Measurements from ENCODE around the gene ZMYM2. TPM values are rescaled to one million over a fixed set of nuclear protein-coding genes. Genes with fewer than 3 reads are reported as not detected.
A peak's percentile ranks its signal among the peaks of the same experiment; 100 is the strongest.

ZMYM2 gene
- total RNA-seq, 2 experiments from 2014 or later, result 52.7 to 58.5 TPM

DNA sequence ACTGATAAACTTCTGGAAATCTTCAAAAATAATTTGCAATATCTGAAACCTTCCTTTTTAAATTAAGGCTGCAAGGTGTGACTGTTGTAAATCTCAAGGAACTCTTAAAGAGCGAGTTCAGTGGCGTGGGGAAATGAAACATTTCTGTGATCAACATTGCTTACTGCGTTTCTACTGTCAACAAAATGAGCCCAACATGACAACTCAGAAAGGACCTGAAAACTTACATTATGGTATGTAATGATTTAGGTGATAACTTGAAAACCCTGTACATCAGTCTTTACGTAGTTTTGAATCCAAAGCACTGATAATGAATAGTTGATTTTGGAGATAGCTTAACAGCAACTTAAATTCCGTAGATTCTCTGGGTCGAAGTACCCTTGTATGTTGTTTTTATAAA, 92.8 kb downstream of the ZMYM2 start:
- no peak overlapping the region for H3K27ac Mint-ChIP-seq
- peaks cover 23% of the 10 kb centered on the region for H3K36me3 Mint-ChIP-seq

DNA sequence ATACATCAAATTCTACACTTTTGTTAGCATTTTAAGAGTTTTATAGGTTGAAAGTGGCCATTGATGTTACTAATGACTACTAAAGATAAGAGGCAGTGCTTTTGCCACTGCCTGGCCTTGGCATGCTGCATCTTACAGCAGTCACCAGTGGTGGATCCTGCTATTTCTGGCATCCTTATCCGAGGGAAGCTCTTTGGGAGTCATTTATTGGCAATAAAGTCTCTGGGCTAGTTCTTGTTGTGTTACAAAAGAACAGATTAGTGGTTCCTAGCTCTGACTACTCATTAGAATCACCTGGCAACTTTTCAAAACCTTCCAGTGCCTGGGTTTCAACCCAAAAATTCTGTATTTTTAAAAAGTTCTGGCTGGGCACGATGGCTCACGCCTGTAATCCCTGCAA, 94.5 kb downstream of the ZMYM2 start:
- Mint-ChIP-seq H3K9me3 (no peaks in the 10 kb centered on the region), H3K27me3 (no peaks in the 10 kb centered on the region), H3K27ac (no peak overlapping the region), H3K4me3 (no peak overlapping the region), H3K4me1 (peaks cover 24% of the 10 kb centered on the region), H3K36me3 (peaks cover 23% of the 10 kb centered on the region)
- DNase-seq, result no peak

More for the DNA sequence above, 92.8 kb downstream of the ZMYM2 start:
- no peak for DNase-seq
- no peak overlapping the region for H3K4me3 Mint-ChIP-seq
- peaks cover 26% of the 10 kb centered on the region for H3K4me1 Mint-ChIP-seq
- no peaks in the 10 kb centered on the region for H3K27me3 Mint-ChIP-seq
- H3K9me3 Mint-ChIP-seq, result no peaks in the 10 kb centered on the region

DNA sequence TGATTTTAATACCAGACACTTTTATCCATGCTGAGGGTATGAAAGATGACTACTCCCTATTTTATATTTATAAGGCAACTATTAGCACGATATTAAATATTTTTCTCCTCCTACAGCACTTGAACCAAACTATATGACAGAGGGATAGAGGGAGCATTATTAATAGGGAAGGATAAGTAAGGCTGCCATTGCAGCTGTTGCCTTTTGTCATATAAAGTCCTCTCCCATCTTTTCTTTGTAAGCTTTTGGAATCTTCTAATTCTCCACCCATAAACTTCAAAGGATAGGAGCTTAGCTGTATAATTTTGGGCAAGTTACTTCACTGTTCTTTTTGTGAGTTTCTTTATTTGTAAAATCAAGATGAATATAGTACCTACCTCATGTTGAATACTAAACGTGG, 95.4 kb downstream of the ZMYM2 start:
- Mint-ChIP-seq H3K36me3 (peaks cover 17% of the 10 kb centered on the region), H3K9me3 (no peaks in the 10 kb centered on the region), H3K4me1 (peaks cover 18% of the 10 kb centered on the region), H3K27me3 (no peaks in the 10 kb centered on the region), H3K27ac (no peak overlapping the region), H3K4me3 (no peak overlapping the region)
- no peak for DNase-seq

DNA sequence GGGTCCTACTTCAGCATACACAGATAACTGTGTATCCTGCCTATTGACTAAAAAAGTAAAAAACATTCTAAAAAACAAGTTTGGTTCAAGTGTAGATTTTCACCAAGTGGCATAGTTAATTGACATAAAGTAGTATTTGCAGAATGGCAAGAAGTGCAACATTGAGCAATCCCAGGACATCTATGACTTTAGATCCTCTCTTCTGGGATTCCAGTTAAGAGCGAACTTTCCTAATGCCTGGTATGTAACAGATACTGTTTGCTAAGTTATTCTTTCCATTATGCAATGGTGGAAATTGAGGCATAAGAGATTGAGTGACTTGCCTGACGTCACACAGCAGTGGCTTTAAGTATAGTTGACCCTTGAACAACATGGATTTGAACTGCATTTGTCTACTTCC, 96.1 kb downstream of the ZMYM2 start:
- Mint-ChIP-seq H3K4me1 (peaks cover 12% of the 10 kb centered on the region), H3K36me3 (peaks cover 15% of the 10 kb centered on the region), H3K9me3 (no peaks in the 10 kb centered on the region), H3K4me3 (no peak overlapping the region), H3K27me3 (no peaks in the 10 kb centered on the region), H3K27ac (peak overlapping the region; percentile 2)
- DNase-seq, result no peak

DNA sequence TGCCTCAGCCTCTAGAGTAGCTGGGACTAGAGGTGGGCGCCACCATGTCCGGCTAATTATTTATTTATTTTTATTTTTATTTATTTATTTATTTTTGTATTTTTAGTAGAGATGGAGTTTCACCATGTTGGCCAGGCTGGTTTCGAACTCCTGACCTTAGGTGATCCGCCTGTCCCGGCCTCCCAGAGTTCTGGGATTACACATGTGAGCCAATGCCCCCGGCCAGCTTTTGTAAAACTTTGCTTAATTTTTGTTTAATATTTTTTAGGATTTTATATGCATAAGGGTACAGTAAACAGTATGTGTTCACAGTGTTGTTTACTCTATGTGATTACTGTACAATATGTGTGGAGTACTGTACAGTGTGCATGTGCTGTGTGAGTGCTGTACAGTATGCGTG, 98.7 kb downstream of the ZMYM2 start:
- Mint-ChIP-seq H3K27ac (no peak overlapping the region), H3K27me3 (no peaks in the 10 kb centered on the region), H3K36me3 (peaks cover 8% of the 10 kb centered on the region), H3K4me1 (peaks cover 6% of the 10 kb centered on the region), H3K9me3 (no peaks in the 10 kb centered on the region), H3K4me3 (no peak overlapping the region)
- DNase-seq, result no peak

DNA sequence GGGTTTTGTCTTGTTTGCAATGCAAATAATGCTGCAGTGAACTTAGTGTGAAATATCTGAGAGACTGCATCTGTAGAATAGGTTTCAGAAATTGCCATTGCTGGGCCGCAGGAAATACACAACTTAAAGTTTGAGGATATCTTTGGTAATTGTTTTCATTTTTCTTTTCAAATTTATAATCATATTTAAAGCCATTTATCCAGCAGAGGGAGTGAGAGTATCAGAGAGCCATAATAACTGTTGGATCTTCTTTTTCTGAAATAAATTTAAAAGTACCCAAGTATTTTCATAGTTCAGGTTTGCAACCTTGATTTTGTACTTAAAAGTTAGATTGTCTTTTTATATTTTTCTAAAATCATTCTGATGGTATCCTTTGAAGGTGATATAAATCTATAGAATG, 99.4 kb downstream of the ZMYM2 start:
- Mint-ChIP-seq H3K36me3 (peaks cover 2% of the 10 kb centered on the region), H3K4me1 (peaks cover 6% of the 10 kb centered on the region), H3K27ac (no peak overlapping the region), H3K27me3 (no peaks in the 10 kb centered on the region), H3K9me3 (no peaks in the 10 kb centered on the region), H3K4me3 (no peak overlapping the region)
- no peak for DNase-seq

DNA sequence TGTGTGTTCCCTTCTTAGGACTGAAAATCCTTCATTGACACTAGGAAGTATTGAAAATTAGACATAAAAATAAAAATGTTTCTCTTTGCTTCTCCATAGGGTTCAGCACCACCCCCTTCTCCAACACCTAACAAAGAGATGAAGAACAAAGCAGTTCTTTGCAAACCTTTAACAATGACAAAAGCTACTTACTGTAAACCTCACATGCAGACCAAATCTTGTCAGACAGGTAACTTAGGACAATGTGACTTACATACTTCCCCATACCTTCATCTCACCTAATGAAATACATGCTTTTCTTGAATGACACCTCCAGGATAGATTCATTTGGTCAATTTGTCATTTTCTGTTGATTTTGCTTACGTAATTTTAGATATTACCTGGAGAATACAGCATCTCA, 99.9 kb downstream of the ZMYM2 start:
- H3K36me3 Mint-ChIP-seq, result peaks cover 2% of the 10 kb centered on the region
- no peak overlapping the region for H3K27ac Mint-ChIP-seq
- no peaks in the 10 kb centered on the region for H3K27me3 Mint-ChIP-seq
- H3K4me3 Mint-ChIP-seq, result no peak overlapping the region
- no peak for DNase-seq
- H3K4me1 Mint-ChIP-seq, result peaks cover 6% of the 10 kb centered on the region
- no peaks in the 10 kb centered on the region for H3K9me3 Mint-ChIP-seq

DNA sequence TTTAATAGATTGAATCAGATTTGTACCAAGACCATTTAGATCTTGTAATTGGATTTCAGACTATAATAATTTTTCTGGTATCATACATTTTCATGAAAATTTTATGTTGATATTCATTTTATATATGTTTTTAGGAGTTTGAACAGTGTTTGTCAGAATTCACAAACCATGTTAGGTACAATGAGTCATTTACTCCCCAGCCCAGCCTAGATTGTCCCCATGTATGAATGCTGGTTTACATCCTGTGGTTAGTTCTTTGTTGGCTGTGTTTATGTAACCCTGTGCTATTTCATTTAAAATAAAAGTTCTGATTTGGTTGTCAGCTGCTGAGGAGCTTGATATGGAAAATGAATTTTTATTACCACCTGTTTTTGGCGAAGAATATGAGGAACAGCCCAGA, 105.6 kb downstream of the ZMYM2 start:
- H3K36me3 Mint-ChIP-seq, result peaks cover 12% of the 10 kb centered on the region
- no peaks in the 10 kb centered on the region for H3K9me3 Mint-ChIP-seq
- H3K4me1 Mint-ChIP-seq, result no peaks in the 10 kb centered on the region
- H3K4me3 Mint-ChIP-seq, result no peak overlapping the region
- H3K27ac Mint-ChIP-seq, result no peak overlapping the region
- DNase-seq, result no peak
- no peaks in the 10 kb centered on the region for H3K27me3 Mint-ChIP-seq

DNA sequence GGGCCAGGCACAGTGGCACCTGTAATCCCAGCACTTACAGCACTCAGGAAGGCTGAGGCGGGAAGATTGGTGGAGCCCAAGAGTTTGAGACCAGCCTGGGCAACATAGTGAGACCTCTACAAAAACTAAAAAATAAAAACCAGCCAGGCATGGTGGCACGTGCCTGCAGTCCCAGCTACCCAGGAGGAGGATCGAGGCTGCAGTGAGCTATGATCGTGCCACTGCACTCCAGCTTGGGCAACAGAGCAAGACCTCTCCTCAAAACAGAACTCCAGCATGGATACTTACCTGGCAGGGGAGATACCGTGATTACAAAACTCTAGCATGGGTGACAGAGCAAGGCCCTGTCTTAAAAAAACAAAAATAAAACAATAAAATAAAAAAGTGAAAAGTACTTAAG, 107.0 kb downstream of the ZMYM2 start:
- H3K4me1 Mint-ChIP-seq, result no peaks in the 10 kb centered on the region
- no peaks in the 10 kb centered on the region for H3K27me3 Mint-ChIP-seq
- no peaks in the 10 kb centered on the region for H3K9me3 Mint-ChIP-seq
- no peak overlapping the region for H3K4me3 Mint-ChIP-seq
- peaks cover 12% of the 10 kb centered on the region for H3K36me3 Mint-ChIP-seq
- no peak for DNase-seq
- no peak overlapping the region for H3K27ac Mint-ChIP-seq

DNA sequence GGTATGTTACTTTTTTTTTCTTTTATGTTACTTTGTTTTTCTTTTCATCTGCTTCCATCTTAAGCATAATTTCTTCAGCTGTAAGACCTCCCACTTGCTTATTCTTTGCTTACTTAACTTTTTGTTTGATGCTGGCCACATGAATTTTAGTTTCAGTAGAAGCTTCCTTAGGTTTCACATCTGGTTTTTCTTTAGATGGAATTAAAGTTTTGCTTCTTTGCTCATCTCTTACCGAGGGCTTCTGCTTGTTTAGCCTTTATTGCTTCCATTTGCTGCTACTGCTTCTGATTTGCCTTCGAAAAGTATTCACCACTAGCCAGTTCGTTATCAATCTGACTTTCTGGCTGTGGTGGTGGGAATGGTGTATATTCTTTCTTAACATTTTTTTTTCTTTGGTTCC, 111.4 kb downstream of the ZMYM2 start:
- Mint-ChIP-seq H3K4me3 (no peak overlapping the region), H3K27ac (no peak overlapping the region), H3K9me3 (no peaks in the 10 kb centered on the region), H3K36me3 (peaks cover 20% of the 10 kb centered on the region), H3K27me3 (no peaks in the 10 kb centered on the region), H3K4me1 (peaks cover 4% of the 10 kb centered on the region)
- no peak for DNase-seq

DNA sequence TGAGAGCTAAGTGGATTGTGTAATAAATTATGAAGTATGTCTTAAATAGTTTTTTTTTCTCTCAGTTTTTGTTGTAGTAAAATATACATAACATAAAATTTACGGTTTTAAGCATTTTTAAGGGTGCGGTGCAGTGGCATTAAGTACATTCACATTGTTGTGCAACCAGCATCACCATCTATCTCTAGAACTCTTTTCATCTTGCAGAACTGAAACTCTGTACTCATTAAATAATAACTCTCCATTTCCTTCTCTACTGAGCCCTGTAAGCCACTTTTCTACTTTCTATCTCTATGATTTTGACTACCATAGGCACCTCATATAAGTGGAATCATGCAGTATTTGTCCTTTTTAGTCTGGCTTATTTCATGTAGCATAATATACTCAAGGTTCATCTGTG, 115.2 kb downstream of the ZMYM2 start:
- Mint-ChIP-seq H3K27me3 (no peaks in the 10 kb centered on the region), H3K27ac (no peak overlapping the region), H3K36me3 (peaks cover 11% of the 10 kb centered on the region), H3K9me3 (no peaks in the 10 kb centered on the region), H3K4me3 (no peak overlapping the region), H3K4me1 (peaks cover 4% of the 10 kb centered on the region)
- no peak for DNase-seq

DNA sequence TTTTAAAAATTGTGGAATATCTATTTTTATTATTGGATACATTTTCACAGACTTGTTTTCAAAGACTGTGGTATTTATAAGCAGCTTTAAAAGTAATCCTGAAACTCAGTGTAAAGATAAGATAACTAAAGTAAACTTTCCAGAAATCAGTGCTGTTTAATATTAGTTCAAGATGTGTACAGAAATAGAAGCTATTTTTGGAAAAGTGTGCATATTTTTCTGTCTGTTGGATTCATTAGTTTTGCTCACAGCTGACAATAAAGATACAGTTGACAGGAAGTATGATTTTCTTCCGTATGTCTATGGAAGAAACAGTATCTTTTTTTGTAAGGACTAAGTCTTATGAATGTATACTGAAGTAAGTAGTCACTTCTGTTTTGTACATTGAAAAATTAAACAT, 116.4 kb downstream of the ZMYM2 start:
- H3K9me3 Mint-ChIP-seq, result no peaks in the 10 kb centered on the region
- H3K4me3 Mint-ChIP-seq, result no peak overlapping the region
- no peaks in the 10 kb centered on the region for H3K27me3 Mint-ChIP-seq
- peaks cover 11% of the 10 kb centered on the region for H3K36me3 Mint-ChIP-seq
- H3K4me1 Mint-ChIP-seq, result peaks cover 4% of the 10 kb centered on the region
- DNase-seq, result no peak
- H3K27ac Mint-ChIP-seq, result no peak overlapping the region

DNA sequence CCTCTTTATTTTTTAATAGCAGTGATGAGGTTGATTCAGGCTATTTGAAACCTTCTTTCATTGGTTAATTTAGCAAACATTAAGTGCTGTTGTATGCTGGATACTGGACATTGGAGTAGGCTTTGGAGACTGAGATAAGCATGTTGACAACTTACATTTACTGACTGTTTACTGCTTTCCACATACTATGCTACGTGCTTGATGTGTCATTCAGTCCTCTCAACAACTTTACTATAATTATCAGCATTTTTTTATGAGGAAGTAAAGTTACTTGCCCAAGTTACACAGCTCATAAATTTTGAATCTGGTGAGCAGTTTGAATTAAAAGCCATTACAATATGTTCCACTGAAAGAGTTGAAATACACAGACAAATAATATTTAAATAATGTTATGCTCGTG, 118.6 kb downstream of the ZMYM2 start:
- Mint-ChIP-seq H3K4me1 (peaks cover 4% of the 10 kb centered on the region), H3K27me3 (no peaks in the 10 kb centered on the region), H3K27ac (no peak overlapping the region), H3K9me3 (no peaks in the 10 kb centered on the region), H3K36me3 (peaks cover 9% of the 10 kb centered on the region), H3K4me3 (no peak overlapping the region)
- DNase-seq, result no peak

DNA sequence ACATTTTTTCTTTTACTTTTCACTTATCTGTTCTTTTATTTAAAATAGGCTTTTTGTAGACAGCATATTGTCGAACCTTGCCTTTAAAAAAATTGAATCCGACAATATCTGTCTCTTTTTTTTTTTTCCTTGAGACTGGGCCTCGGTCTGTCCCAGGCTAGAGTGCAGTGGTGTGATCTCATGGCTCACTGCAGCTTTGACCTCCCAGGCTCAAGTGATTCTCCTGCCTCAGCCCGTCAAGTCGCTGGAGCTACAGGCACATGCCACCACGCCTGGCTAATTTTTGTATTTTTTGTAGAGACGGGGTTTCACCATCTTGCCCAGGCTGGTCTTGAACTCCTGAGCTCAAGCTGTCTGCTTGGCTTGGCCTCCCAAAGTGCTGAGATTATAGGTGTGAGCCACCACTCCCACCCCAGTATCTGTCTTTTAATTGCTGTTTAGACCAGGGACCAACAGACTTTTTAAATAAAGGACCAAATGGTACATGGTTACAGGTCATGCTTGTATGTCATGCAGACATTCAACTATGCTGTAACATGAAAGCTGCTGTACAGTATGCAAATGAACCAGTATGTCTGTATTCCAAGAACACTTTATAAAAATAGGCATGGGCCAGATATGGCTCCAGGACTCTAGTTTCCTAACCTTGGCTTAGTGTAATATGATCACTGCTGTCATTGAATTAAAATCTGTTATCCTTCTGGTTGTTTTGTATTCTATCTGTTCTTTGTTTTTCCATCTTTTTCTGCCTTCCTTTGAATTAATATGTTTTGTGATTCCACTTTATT, 122.0 kb downstream of the ZMYM2 start:
- peaks cover 6% of the 10 kb centered on the region for H3K36me3 Mint-ChIP-seq
- no peak overlapping the region for H3K4me3 Mint-ChIP-seq
- no peak overlapping the region for H3K27ac Mint-ChIP-seq
- H3K27me3 Mint-ChIP-seq, result no peaks in the 10 kb centered on the region
- H3K4me1 Mint-ChIP-seq, result no peaks in the 10 kb centered on the region
- H3K9me3 Mint-ChIP-seq, result no peaks in the 10 kb centered on the region
- no peak for DNase-seq

DNA sequence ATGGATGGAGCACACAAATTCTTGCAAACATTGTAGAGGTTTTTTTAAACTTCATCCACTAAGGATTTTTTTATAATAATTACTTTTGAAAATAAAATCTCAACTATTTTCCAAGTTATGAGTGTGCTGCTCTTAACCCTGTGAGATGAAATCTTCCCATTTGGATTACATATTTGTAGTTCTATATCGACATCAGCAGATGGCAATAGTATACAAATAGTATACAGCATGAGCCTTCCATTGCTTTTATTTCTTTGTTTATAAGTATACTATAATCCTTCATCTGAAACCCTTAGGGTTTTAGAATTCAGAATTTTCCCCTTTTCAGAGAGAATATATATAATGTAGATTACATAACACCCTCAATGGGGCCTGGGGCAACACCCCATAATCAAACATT, 131.8 kb downstream of the ZMYM2 start:
- Mint-ChIP-seq H3K36me3 (no peaks in the 10 kb centered on the region), H3K27me3 (no peaks in the 10 kb centered on the region), H3K4me1 (no peaks in the 10 kb centered on the region), H3K4me3 (no peak overlapping the region), H3K27ac (no peak overlapping the region), H3K9me3 (no peaks in the 10 kb centered on the region)
- no peak for DNase-seq

DNA sequence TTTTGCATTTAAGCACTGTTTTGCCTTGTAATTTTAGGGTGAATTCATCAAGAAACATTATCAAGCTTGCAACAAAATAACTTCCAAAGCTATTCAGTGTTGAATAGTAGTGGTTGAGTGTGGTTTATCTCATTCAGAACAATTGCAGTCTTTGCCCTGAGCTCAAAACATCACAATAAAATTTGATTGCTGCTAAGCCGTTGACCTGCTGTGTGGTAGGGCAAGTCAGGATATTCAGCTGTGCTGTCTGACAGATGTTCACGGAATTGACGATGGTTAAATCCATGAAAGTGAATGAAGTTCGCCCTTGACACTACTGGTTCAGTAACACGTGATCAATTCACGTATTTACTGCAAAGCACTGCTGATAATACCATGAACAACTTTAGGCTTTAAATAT, 135.4 kb downstream of the ZMYM2 start:
- Mint-ChIP-seq H3K4me1 (peaks cover 1% of the 10 kb centered on the region), H3K9me3 (no peaks in the 10 kb centered on the region), H3K4me3 (no peak overlapping the region), H3K36me3 (no peaks in the 10 kb centered on the region), H3K27me3 (peaks cover 6% of the 10 kb centered on the region), H3K27ac (no peak overlapping the region)
- DNase-seq, result no peak
